ENCODE data around the gene ECSCR.
"Not testable (repeated sequence)": the region's sequence is repeated elsewhere in the genome, so short reads cannot be mapped to it uniquely, and the experiment has no call there.

Gene ECSCR

GRCh38 chr5:139462586-139463276, at the start of gene ECSCR:
ECSCR (minus strand) TSS chr5:139462743; CDS start chr5:139462670, 73 bp downstream.
- TF ChIP-seq CTCF (IDR thresholded peaks at IDR 0.05; ENCODE audit: control insufficient read depth, insufficient read depth, low read depth, low read length, missing control alignments), result no peak
- DNase-seq (ENCODE audit: low read depth), result no peak
- H3K4me3 ChIP-seq (ENCODE audit: control insufficient read depth, low read depth, low read length), result no peak within 1 kb of the TSS

- not testable (repeated sequence) for DNase-seq (ENCODE audit: low read depth); H3K4me3 ChIP-seq (ENCODE audit: control insufficient read depth, low read depth, low read length)
These were observed 42.2 kb upstream of the ECSCR start for GRCh38 chr5:139504722-139505121.

GRCh38 chr5:139503879-139504278, 41.3 kb upstream of the ECSCR start:
- DNase-seq (ENCODE audit: low read depth); H3K4me3 ChIP-seq (ENCODE audit: control insufficient read depth, low read depth, low read length): not testable (repeated sequence)

- not testable (repeated sequence) for DNase-seq (ENCODE audit: low read depth)
These were observed 40.7 kb upstream of the ECSCR start for GRCh38 chr5:139503036-139503817.

GRCh38 chr5:139501381-139501780, 38.8 kb upstream of the ECSCR start:
- TF ChIP-seq CTCF (IDR thresholded peaks at IDR 0.05; ENCODE audit: control insufficient read depth, insufficient read depth, low read depth, low read length, missing control alignments), result no peak
- no peak for DNase-seq (ENCODE audit: low read depth)
- H3K4me3 ChIP-seq (ENCODE audit: control insufficient read depth, low read depth, low read length), result no peak overlapping the region

More at GRCh38 chr5:139503036-139503817, 40.7 kb upstream of the ECSCR start:
- H3K4me3 ChIP-seq (ENCODE audit: control insufficient read depth, low read depth, low read length), result not testable (repeated sequence)

- no peak overlapping the region for H3K4me3 ChIP-seq (ENCODE audit: control insufficient read depth, low read depth, low read length)
- DNase-seq (ENCODE audit: low read depth), result peak; percentile 40
These were observed 33.3 kb upstream of the ECSCR start for GRCh38 chr5:139495638-139496435.

GRCh38 chr5:139494832-139495231, 32.3 kb upstream of the ECSCR start:
- peak; percentile 16 for DNase-seq (ENCODE audit: low read depth)
- H3K4me3 ChIP-seq (ENCODE audit: control insufficient read depth, low read depth, low read length), result no peak overlapping the region
- TF ChIP-seq CTCF (IDR thresholded peaks at IDR 0.05; ENCODE audit: control insufficient read depth, insufficient read depth, low read depth, low read length, missing control alignments), result no peak

More at GRCh38 chr5:139495638-139496435, 33.3 kb upstream of the ECSCR start:
- no peak for TF ChIP-seq CTCF (IDR thresholded peaks at IDR 0.05; ENCODE audit: control insufficient read depth, insufficient read depth, low read depth, low read length, missing control alignments)

GRCh38 chr5:139494256-139494655, 31.7 kb upstream of the ECSCR start:
- DNase-seq (ENCODE audit: low read depth), result no peak
- H3K4me3 ChIP-seq (ENCODE audit: control insufficient read depth, low read depth, low read length), result no peak overlapping the region

More at GRCh38 chr5:139494256-139494655, 31.7 kb upstream of the ECSCR start:
- TF ChIP-seq CTCF (IDR thresholded peaks at IDR 0.05; ENCODE audit: control insufficient read depth, insufficient read depth, low read depth, low read length, missing control alignments), result no peak

Measured in AG09309 (cell line).